ENCODE results near the gene HCN1. TPM values are rescaled to one million over a fixed set of nuclear protein-coding genes. Genes with fewer than 3 reads are reported as not detected.
"Not testable (repeated sequence)": the region's sequence is repeated elsewhere in the genome, so short reads cannot be mapped to it uniquely, and the experiment has no call there.

The HCN1 gene
- polyA plus RNA-seq, 4 donors, result 0.02 to 0.08 (median 0.04) TPM; not detected in 1

DNA sequence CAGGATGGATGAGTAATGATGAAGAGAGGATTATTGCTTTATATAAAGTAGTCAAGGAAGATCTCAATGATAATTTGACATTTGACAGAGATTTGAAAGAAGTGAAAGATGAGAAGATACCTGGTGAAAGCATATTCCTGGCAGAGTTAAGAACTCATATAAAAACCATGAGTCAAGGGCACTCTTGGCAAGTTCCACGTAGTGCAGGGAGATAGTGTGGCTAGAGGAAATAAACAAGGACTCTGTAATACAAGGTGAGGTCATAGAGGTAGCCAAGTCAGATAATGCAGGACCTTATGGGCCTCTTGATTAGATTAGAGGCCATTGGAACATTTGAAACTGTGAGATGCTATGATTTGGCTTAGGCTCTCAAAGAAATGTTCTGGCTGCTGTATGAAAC lies 72.3 kb downstream of the HCN1 start:
- no peak for DNase-seq (ENCODE audit: low read depth in 4 of 4, low spot score in 2 of 4)

DNA sequence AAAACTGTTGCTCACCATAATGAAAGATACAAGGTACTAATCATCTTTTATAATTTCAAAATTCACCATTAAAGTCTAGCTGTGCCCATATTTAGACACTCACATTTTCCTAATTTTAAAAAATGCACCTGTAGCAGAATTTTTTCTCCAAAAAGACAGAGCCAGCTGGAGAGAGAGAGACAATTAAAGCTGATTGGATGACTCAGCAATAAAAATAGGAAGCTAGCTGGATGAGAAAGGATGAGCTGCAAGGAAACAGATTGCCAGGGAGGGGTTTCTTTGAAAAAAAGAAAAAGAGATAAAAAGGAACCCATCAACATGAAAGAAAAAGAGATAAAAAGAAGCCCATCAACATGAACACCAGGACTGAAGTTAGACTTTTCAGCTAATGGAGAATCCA lies 73.8 kb downstream of the HCN1 start:
- DNase-seq (ENCODE audit: low read depth in 4 of 4, low spot score in 2 of 4), result no peak

DNA sequence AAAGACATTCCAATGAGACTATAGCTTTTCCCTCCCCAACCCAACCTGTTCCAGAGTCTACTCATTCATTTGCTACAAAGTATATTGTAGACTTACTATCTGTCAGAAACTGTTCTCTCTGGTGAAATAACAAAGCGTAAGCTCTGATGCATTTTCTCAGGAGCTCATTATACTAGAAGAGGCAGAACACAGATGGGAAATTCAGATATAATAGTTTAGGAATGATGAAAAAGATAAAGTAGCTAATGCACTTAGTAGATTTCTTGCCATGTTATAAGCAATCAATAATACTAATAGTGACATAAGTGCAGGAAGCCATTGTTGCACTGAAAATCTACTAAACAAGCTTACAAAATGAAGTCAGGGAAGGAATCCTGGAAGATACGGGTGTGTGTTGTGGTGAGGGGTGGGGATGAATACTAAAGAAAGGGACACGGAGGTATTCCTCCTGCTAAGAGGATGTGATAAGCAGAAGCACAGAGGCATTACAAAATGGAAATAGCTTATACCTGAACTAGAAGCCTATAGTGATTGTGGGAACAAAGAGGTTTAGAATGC lies 78.2 kb downstream of the HCN1 start:
- no peak for DNase-seq (ENCODE audit: low read depth in 4 of 4, low spot score in 2 of 4)

DNA sequence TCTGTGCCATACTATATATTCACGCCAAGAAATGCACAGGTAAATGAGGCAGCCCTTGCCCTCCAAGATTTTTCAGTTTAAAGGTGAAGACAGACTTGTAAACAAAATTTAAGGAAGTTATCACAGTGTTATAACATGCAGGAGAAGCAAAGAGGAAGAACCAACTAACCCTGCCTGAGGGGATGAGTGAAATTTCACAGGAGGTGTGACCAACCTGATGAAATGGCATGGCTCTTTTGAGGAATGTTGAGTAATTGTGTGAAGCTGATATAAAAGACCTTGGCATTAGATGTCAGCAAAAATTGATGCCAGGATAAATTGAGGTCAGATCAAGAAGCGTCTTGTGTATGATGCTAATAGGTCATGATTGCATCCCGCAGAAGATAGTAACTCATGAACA lies 86.5 kb downstream of the HCN1 start:
- no peak for DNase-seq (ENCODE audit: low read depth in 4 of 4, low spot score in 2 of 4)

DNA sequence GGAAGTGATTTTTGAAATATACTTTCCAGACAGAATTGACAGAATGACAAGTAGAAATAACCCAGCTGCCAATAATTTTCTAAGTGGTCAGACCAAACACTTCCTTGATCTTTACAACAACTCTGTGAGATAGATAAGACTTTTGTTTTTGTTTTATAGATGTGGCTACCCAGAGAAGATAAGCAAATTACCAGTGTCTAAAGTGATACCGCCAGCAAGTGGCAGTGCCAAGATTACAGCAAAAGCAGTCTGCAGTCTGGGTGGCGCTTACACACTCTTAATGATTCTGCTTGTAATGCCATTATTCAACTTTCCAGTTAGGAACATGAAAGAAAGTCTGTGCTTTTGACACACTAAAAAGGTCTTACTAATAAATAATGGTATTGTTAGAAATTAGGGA lies 92.1 kb downstream of the HCN1 start:
- no peak for DNase-seq (ENCODE audit: low read depth in 4 of 4, low spot score in 2 of 4)

DNA sequence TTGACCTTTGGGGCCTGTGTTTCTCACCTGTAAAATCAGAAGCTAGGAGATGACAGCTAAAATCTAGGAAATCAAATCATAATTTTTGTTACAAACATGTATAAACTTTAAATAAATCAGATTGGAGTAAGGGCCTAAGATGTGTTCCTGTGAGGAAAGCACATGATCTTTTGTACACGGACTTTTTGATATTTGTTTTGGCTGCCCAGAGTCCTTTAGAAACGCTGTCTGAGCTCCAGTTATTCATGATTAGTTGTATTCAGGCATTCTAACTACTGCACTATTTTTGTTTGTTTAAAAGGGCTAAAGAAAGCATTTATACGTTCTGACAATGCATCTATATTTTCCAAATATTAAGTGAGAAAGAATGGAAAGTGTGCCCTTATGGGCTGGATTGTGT lies 94.8 kb downstream of the HCN1 start:
- no peak for DNase-seq (ENCODE audit: low read depth in 4 of 4, low spot score in 2 of 4)

DNA sequence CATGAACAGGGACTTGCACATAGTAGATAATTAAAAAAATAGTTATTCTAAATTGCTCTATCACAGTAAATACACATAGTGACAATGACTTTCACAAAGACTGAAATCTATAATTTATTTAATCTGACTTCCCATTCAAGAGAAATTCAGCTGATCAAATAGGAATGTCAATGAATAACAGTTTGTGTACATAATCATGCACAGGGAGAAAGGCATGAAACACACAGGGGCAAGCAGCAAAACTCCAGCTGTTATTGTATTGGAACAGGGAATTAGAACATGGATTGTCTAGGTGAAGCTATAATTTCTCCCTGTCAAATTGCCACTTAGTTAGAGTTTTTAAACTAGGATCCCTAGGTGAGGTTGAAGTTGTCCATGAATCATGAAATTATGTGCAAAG lies 99.9 kb downstream of the HCN1 start:
- DNase-seq (ENCODE audit: low read depth in 4 of 4, low spot score in 2 of 4), result no peak

DNA sequence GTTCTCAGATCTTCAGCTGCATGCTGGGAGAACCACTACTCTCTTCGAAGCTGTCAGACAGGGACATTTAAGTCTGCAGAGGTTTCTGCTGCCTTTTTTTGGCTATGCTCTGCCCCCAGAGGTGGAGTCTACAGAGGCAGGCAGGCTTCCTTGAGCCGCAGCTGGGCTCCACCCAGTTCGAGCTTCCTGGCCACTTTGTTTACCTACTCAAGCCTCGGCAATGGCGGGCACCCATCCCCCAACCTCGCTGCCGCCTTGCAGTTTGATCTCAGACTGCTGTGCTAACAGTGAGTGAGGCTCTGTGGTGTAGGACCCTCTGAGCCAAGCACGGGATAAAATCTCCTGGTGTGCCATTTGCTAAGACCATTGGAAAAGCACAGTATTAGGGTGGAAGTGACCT lies 110.2 kb downstream of the HCN1 start:
- not testable (repeated sequence) for DNase-seq (ENCODE audit: low read depth in 4 of 4, low spot score in 2 of 4)

DNA sequence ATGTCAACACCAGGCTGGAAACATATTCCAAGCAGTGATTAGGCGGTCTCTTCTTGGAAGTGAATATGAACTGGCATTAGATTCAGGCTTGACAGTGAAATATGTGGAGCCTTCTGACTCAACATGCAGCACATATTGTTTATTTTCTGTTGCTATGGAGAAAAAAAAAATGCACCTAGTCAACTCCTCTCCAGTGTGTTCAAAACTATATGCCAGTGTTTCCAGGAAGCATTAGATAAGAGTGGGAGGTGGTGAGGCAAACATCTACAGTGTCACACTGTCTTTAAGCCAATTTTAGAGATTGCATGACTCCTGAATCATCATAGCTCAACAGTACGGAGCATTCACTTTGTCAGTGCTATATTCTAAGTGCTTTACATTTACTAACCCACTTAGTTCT lies 117.9 kb downstream of the HCN1 start:
- no peak for DNase-seq (ENCODE audit: low read depth in 4 of 4, low spot score in 2 of 4)

DNA sequence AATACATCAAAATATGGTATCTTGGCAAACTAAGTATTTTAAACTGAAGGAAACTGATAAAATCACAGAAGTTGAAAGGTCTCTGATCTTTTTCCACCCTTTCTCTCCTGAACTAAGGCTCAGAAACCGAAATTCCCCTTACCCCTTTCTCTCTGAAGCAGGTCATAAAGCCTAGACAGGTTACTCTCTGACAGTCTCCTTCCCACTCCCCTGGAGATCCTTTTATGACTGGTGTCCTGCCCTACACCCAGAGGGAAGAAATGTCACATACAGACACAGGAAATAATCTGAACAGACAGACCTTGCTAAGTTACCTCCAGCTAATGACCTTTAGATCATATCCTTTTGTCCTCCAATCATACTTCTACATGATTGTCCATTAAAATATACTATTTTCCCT lies 127.4 kb downstream of the HCN1 start:
- no peak for DNase-seq (ENCODE audit: low read depth in 4 of 4, low spot score in 2 of 4)

DNA sequence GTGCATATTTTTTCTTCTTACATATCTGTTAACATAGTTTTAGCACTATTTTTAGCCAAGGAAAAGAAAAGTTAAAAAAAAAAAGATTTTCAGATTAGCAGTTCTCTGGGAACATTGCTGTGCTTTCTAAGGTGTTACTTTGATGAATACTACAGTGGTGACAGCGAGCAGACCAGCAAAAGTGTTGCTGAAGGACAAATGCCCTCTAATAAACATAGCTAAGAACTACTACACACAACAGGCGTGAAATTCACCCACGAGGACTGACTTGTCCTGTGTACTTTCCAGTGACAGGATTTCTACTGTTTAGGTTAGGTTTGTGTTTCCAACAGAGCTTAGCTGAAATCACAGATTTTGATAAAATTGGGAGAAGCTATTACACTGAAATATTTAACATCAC lies 153.8 kb downstream of the HCN1 start:
- DNase-seq (ENCODE audit: low read depth in 4 of 4, low spot score in 2 of 4), result no peak

DNA sequence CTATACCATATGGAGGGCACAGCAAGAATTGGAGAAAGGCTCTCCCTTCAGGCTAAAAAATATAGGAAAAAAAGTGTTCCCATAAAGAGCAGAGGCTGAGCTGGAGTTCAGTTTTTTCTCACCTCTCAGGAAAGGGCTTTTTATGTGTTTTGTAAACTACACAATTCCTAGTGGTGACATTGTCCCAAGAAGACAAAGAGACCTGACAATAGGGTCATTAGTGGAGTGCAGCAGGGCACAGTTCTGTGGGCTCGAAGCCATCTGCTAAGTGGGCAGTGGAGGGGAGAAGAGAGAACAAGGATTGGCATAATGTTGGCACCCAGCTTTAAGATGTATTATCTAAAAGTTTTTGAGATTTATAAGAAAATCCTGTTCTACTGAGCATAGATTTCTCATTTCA lies 162.5 kb downstream of the HCN1 start:
- DNase-seq (ENCODE audit: low read depth in 4 of 4, low spot score in 2 of 4), result no peak

DNA sequence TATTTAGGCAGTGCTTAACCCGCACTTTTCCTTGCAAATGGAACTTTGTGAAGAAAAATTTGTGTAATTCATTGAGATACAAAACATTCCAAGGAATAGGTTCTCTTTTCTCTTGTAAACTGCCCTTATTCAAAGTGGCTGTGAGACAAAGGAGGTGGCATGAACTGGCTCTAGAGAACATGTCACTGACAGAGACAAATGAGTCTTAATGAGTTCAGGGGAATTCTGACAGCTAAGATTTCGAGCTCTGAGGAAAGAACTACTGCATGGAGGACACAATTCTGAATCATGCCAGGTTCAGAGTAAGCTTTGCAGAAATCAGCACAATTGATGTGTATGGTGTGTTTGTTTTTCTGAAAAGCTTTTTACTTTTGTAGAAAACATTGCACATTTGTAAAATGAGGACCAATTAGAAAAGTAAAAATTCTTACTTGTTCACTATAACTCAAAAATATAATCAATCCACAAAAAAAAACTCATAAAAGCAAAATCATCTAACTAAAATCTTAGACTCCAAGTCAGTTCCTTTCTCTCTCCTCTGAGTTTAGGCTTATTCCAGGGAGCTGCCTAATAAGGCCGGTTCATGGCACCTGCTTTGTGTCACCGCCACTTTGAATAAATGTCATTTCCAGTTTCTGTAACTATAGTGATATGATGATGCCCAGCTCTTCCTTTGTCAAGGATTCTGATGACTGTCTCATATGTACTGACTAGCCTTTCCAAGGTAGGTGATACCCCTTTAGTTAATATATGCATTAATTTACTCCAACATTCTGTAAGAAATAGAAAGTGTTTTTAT lies 163.2 kb downstream of the HCN1 start:
- DNase-seq (ENCODE audit: low read depth in 4 of 4, low spot score in 2 of 4), result no peak

DNA sequence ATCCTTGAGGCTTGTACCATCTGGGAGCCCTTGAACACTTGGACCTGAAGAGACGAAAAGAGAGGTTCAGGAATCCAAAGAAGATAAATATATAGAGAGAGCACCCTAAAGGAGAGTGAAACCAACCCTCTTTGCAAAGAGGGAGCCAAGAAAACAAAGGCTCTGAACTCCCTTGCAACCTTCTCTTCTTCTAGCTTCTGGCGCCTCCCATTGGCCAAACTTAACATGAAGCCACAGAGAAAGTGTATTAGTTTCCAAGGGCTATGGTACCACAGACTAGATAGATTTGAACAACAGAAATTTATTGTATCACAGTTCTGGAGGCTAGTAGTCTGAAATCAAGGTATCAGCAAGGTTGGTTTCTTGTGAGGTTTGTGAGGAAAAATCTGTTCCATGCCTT lies 175.1 kb downstream of the HCN1 start:
- peak in 1 of 4 donors; percentile 1 for DNase-seq (ENCODE audit: low read depth in 4 of 4, low spot score in 2 of 4)

DNA sequence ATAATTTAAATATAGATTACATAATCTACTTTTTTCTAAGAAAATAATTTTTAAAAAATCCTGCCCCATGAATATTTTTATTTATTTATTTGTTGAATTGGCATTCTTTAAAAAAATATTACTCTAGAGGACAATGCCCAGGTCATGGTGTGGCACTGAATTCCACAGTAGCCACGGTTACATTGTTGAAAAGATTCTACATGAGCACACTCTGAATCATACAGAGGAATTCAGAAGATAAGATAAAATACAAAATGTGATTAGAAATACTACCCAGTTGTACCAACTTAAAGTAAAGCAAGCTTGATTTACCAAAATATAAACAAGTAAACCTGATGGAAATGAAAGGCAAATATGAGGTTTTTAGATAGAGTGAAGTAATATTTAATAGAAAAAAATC lies 183.7 kb downstream of the HCN1 start:
- no peak for DNase-seq (ENCODE audit: low read depth in 4 of 4, low spot score in 2 of 4)

DNA sequence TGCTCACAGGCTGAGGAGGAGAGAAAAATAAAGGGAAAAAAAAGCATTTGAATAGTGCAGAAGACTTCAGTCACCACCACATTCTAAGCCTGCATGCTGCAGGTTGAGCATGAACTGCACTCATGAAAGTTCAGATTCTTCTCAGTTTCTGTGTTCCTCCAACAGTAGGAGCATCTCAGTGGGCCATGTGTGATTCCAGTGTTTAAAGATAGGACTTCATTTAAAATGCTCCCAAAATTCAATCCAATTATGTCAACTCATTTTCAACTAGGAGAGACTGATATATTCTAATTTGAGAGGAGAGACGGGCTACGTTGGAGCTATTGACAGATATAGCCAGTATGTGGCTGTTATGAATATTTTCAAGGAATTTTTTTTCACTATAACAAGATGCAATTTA lies 186.8 kb downstream of the HCN1 start:
- no peak for DNase-seq (ENCODE audit: low read depth in 4 of 4, low spot score in 2 of 4)

DNA sequence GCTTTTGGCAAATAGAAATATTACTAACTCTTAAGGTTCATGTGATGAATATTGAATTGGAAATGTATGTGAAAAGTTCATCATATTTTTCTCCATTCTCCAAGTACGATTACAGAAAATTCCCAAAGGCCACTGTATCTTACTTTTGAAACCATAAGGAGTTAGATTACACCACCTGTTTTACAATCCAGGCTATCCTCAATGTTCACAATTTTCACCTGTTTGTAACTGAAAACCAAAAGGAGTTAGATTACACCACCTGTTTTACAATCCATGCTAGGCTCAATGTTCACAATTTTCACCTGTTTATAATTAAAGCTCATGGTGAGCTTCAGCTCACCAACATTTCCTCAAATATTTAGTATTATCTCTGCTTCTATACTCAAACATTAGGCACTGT lies 188.0 kb downstream of the HCN1 start:
- no peak for DNase-seq (ENCODE audit: low read depth in 4 of 4, low spot score in 2 of 4)

DNA sequence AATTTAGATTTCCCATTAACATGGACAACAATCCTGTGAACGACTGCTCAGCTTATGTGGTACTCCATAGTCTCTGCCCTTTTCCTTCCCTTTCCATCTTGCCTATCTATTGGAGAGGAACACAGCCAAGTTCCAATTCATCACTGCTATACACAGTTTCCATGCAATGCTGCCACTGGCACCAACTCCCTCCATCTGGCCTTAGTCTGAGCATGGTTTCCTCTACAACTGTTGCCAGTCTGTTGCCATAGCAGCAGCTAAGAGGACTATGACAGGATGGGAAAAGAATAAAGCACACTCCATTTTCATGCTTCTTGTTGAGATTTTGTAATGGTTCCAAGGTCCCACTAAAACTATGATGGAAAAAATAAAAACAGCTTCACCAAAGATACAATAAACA lies 189.0 kb downstream of the HCN1 start:
- DNase-seq (ENCODE audit: low read depth in 4 of 4, low spot score in 2 of 4), result no peak

DNA sequence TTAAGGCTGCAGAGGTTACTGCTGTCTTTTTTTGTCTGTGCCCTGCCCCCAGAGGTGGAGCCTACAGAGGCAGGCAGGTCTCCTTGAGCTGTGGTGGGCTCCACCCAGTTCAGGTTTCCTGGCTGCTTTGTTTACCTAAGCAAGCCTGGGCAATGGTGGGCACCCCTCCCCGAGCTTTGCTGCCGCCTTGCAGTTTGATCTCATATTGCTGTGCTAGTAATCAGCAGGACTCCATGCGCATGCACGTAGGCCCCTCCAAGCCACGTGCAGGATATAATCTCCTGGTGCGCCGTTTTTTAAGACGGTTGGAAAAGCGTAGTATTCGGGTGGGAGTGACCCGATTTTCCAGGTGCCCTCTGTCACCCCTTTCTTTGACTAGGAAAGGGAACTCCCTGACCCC lies 197.2 kb downstream of the HCN1 start:
- DNase-seq (ENCODE audit: low read depth in 4 of 4, low spot score in 2 of 4), result not testable (repeated sequence)

DNA sequence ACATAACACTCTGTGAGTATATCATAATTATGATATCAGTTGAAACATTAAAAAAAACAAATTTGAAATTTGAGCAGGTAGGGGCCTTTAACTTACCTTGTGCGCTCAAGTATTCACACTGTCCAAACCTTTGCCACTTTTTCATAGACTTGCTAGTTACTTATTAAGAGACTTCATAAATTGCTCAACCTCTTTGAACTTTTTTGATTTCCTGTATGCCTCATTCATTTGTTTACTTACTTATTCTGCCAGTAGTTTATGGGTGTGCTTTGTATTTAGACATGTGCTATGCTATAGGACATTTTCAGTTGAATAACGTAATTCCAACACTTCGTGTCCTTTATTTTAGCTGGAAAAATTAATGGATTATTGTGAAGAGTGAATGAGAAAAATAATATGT lies 204.8 kb downstream of the HCN1 start:
- DNase-seq (ENCODE audit: low read depth in 4 of 4, low spot score in 2 of 4), result no peak

DNA sequence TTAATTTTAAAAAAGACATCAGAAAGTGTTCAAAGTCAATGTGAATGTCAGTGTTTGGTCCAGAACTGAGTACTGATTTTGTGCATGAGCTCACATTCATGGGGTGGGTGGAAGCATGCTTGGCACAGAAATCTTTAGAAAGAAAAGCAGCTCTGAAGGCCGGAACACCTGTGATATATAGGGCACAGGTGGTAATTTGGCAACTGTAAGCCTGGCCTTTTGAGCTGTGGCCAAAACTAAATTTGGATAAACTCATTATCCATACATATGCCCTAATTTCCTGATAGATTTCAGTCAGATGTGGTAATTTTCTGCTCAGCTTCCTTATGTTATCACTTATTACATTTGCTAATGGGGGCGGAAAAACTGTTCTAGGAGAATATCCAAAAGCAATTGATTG lies 211.4 kb downstream of the HCN1 start:
- no peak for DNase-seq (ENCODE audit: low read depth in 4 of 4, low spot score in 2 of 4)

DNA sequence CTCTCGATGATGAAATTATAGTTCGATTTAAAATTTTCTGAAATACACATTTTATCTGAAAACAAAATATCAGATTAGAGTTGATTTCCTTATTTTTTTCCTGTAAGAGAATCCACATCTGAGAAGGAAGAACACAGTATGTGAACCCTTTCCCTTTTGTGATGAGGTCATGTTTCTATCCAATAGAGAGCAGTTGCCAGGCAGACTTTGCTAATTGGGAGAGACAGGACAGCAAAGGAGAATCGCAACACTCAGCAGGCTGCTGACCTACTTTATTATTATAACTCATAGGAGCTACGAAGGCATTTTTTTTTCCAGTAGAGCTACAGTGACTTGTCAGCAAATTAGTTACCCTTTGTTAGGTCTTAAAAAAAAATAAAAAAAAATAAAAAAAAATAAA lies 242.1 kb downstream of the HCN1 start:
- DNase-seq (ENCODE audit: low read depth in 4 of 4, low spot score in 2 of 4), result peak in 2 of 4 donors; percentile 5 to 20

DNA sequence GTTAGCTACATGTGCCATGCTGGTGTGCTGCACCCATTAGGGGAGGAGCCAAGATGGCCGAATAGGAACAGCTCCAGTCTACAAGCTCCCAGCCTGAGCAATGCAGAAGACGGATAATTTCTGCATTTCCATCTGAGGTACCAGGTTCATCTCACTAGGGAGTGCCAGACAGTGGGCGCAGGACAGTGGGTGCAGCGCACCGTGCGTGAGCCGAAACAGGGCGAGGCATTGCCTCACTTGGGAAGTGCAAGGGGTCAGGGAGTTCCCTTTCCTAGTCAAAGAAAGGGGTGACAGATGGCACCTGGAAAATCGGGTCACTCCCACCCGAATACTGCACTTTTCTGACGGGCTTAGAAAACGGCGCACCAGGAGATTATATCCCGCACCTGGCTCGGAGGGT lies 251.3 kb downstream of the HCN1 start:
- not testable (repeated sequence) for DNase-seq (ENCODE audit: low read depth in 4 of 4, low spot score in 2 of 4)
